H9 (cell line): Measurements from ENCODE around the gene DMAC2. TPM values are rescaled to one million over a fixed set of nuclear protein-coding genes. Genes with fewer than 3 reads are reported as not detected.
A peak's percentile ranks its signal among the peaks of the same experiment; 100 is the strongest.

ENCODE experiments used
- DNase-seq: peaks from one replicate; pipeline ENCODE4 v3.0.0-alpha.2; 2017
- H2AFZ ChIP-seq: one replicate; pipeline ENCODE4 v1.6.1; 2013; ENCODE audit warnings: mild to moderate bottlenecking, low read length, control low read depth, moderate library complexity
- H2AK5ac ChIP-seq: 2 replicates; pipeline ENCODE4 v1.6.1; 2013; ENCODE audit warnings: low read length, control low read depth, mixed read lengths; ENCODE audit not compliant: insufficient read length
- H2BK120ac ChIP-seq: one replicate; pipeline ENCODE4 v1.6.1; 2013; ENCODE audit warnings: low read depth, mild to moderate bottlenecking, low read length, control low read depth, inconsistent platforms; ENCODE audit not compliant: poor library complexity, severe bottlenecking
- H2BK12ac ChIP-seq: 2 replicates; pipeline ENCODE4 v1.6.1; 2013; ENCODE audit warnings: low read length, control low read depth, mixed read lengths, low read depth; ENCODE audit not compliant: insufficient read length
- H2BK15ac ChIP-seq: 2 replicates; pipeline ENCODE4 v1.6.1; 2013; ENCODE audit warnings: low read depth, low read length, control low read depth
- H2BK20ac ChIP-seq: one replicate; pipeline ENCODE4 v1.6.1; 2013; ENCODE audit warnings: low read depth, mild to moderate bottlenecking, low read length, control low read depth, inconsistent platforms; ENCODE audit not compliant: poor library complexity, severe bottlenecking
- H2BK5ac ChIP-seq: 2 replicates; pipeline ENCODE4 v1.6.1; 2013; ENCODE audit warnings: low read length, control low read depth, mixed read lengths; ENCODE audit not compliant: insufficient read length
- H3K14ac ChIP-seq: 2 replicates; pipeline ENCODE4 v1.6.1; 2013; ENCODE audit warnings: low read length, control low read depth; ENCODE audit not compliant: insufficient read depth
- H3K18ac ChIP-seq: 2 replicates; pipeline ENCODE4 v1.6.1; 2013; ENCODE audit warnings: low read depth, mild to moderate bottlenecking, mixed read lengths, low read length, control low read depth; ENCODE audit not compliant: insufficient read length
- H3K23ac ChIP-seq: 2 replicates; pipeline ENCODE4 v1.6.1; 2013; ENCODE audit warnings: low read length, control low read depth, mixed read lengths, low read depth; ENCODE audit not compliant: insufficient read length
- H3K23me2 ChIP-seq: 2 replicates; pipeline ENCODE4 v1.6.1; 2013; ENCODE audit warnings: low read depth, mild to moderate bottlenecking, mixed read lengths, low read length, control low read depth; ENCODE audit not compliant: insufficient read length, poor library complexity, severe bottlenecking
- H3K27ac ChIP-seq: 2 replicates; pipeline ENCODE4 v1.5.1; 2013; ENCODE audit warnings: low read length, control low read depth, mixed read lengths, low read depth; ENCODE audit not compliant: insufficient read length
- H3K27me3 ChIP-seq: 2 replicates; pipeline ENCODE4 v1.6.1; 2013; ENCODE audit warnings: low read length, control low read depth, inconsistent platforms; ENCODE audit not compliant: insufficient read depth
- H3K4ac ChIP-seq: 2 replicates; pipeline ENCODE4 v1.6.1; 2013; ENCODE audit warnings: low read depth, mild to moderate bottlenecking, control low read depth, inconsistent platforms, low read length, moderate library complexity
- H3K4me1 ChIP-seq: 2 replicates; pipeline ENCODE4 v1.6.1; 2013; ENCODE audit warnings: low read length, control low read depth, inconsistent platforms; ENCODE audit not compliant: insufficient read depth
- H3K4me2 ChIP-seq: 2 replicates; pipeline ENCODE4 v1.6.1; 2013; ENCODE audit warnings: low read length, control low read depth, mixed read lengths; ENCODE audit not compliant: insufficient read length, insufficient read depth
- H3K56ac ChIP-seq: 2 replicates; pipeline ENCODE4 v1.6.1; 2013; ENCODE audit warnings: low read depth, mild to moderate bottlenecking, mixed read lengths, low read length, control low read depth; ENCODE audit not compliant: insufficient read length
- H3K79me1 ChIP-seq: 2 replicates; pipeline ENCODE4 v1.6.1; 2013; ENCODE audit warnings: low read depth, mild to moderate bottlenecking, moderate library complexity, low read length, control low read depth, inconsistent platforms; ENCODE audit not compliant: insufficient read depth, poor library complexity, severe bottlenecking
- H3K79me2 ChIP-seq: 2 replicates; pipeline ENCODE4 v1.6.1; 2013; ENCODE audit warnings: low read length, control low read depth, inconsistent platforms; ENCODE audit not compliant: insufficient read depth
- H3K9ac ChIP-seq: 2 replicates; pipeline ENCODE4 v1.6.1; 2013; ENCODE audit warnings: low read length, control low read depth, mixed read lengths; ENCODE audit not compliant: insufficient read length; ENCODE audit errors: extremely low read depth
- H3K9me3 ChIP-seq: one replicate; pipeline ENCODE4 v1.6.1; 2013; ENCODE audit warnings: low read depth, low read length, inconsistent platforms; ENCODE audit not compliant: control insufficient read depth
- H3T11ph ChIP-seq: one replicate; pipeline ENCODE4 v1.6.1; 2013; ENCODE audit warnings: mild to moderate bottlenecking, low read length, control low read depth, inconsistent platforms
- H4K20me1 ChIP-seq: one replicate; pipeline ENCODE4 v1.6.1; 2013; ENCODE audit not compliant: control insufficient read depth, insufficient read length, insufficient read depth
- H4K5ac ChIP-seq: 2 replicates; pipeline ENCODE4 v1.6.1; 2013; ENCODE audit warnings: low read depth, mild to moderate bottlenecking, mixed read lengths, low read length, control low read depth; ENCODE audit not compliant: insufficient read length
- H4K8ac ChIP-seq: replicated peaks from 2 replicates; pipeline ENCODE4 v1.6.1; 2013; ENCODE audit warnings: low read length, control low read depth, mixed read lengths, low read depth; ENCODE audit not compliant: insufficient read length
- H4K91ac ChIP-seq: 2 replicates; pipeline ENCODE4 v1.6.1; 2013; ENCODE audit warnings: low read depth, mild to moderate bottlenecking, moderate library complexity, mixed read lengths, low read length, control low read depth; ENCODE audit not compliant: insufficient read length
- H3K27ac Mint-ChIP-seq, 3 experiments: 2 replicates in 2 of 3; 3 replicates in 1 of 3; pipeline ENCODE4 v1.8.0; 2020 to 2021; ENCODE audit warnings: mixed read lengths in 3 of 3, mild to moderate bottlenecking in 1 of 3, moderate library complexity in 1 of 3
- H3K27me3 Mint-ChIP-seq: 2 replicates; pipeline ENCODE4 v1.8.0; 2021; ENCODE audit warnings: low read depth, mild to moderate bottlenecking, moderate library complexity, mixed read lengths
- H3K36me3 Mint-ChIP-seq, 3 experiments: 2 replicates in 2 of 3; 3 replicates in 1 of 3; pipeline ENCODE4 v1.8.0; 2020 to 2021; ENCODE audit warnings: low read depth in 3 of 3, mixed read lengths in 3 of 3; ENCODE audit not compliant: insufficient read depth in 1 of 3
- H3K4me1 Mint-ChIP-seq, 2 experiments: 2 replicates each; pipeline ENCODE4 v1.8.0; 2020; ENCODE audit warnings: mixed read lengths in 2 of 2
- H3K4me3 Mint-ChIP-seq, 2 experiments: 2 replicates in 1 of 2; 3 replicates in 1 of 2; pipeline ENCODE4 v1.8.0; 2020 to 2021; ENCODE audit warnings: mild to moderate bottlenecking in 2 of 2, mixed read lengths in 2 of 2, moderate library complexity in 1 of 2
- H3K9me3 Mint-ChIP-seq, 2 experiments: 2 replicates in 1 of 2; 3 replicates in 1 of 2; pipeline ENCODE4 v1.8.0; 2020; ENCODE audit warnings: mild to moderate bottlenecking in 2 of 2, mixed read lengths in 2 of 2, moderate library complexity in 1 of 2
- WGBS: extraction: QIAGEN DNeasy Blood & Tissue Kit; methylation state at CpG from one replicate; pipeline ENCODE4 v1.1.7; 2013; ENCODE audit warnings: missing lambda C conversion rate, low lambda C conversion rate, mixed read lengths; ENCODE audit not compliant: insufficient read length; ENCODE audit errors: extremely low coverage; 5-methylcytosine and 5-hydroxymethylcytosine counted together
- total RNA-seq: library from RNA; stranded (reverse); gene quantifications from 2 replicates; pipeline ENCODE4 v1.2.1, GENCODE V29; 2021
- TF ChIP-seq, protein P1 (sequence below): fragments of 200-600 bp; sonication (generic); conservative IDR thresholded peaks from 3 replicates; pipeline ENCODE4 v1.8.0; 2021; ENCODE audit warnings: antibody characterized with exemption, mild to moderate bottlenecking

The DMAC2 gene
- total RNA-seq, 1 experiment from 2014 or later: 70.5 TPM

DNA sequence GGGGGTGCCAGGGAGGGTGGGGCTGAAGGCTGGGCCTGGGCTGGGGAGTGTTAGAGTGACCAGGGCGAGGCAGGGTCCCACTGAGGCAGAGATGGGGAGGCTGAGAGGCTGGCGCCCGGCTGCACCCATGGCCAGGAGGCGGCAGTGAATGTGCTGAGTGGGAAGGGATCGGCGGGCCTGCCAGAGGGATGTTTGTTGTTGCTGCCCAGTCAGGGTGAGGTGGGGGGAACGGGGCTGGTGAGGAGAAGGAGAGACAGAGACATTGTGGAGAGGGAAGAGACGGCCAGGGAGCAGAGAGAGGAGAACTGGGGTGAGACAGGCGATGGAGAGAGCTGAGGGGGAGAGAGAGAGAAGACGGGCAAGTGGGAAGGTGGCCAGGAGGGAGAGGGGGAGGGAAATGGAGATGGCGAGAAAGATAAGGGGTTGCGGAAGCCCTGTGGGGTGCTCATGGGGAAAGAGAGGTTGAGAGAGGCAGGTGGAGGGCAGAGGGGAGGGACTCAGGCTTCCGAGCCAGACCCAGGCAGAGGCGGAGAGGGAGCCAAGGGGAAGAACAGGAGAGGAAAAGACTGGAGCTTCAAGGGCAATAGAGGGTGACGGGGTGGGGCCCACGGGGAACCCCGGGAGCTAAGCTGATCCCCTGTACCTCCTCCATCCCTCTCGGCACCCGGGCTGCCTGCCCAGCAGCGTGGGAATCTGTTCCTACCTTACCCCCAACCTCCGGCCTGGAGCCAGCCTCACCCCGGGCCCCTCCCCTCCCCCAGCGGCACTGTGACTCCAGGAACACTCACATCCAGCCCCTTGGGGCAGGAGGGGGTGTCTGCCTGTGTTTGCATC is 11.8 kb downstream of the DMAC2 start:
- H3K9ac ChIP-seq: no peak overlapping the region
- peak; percentile 39 for DNase-seq
- Mint-ChIP-seq H3K9me3 (no peaks in the 10 kb centered on the region), H3K4me3 (peak overlapping the region; percentile 48 to 84), H3K36me3 (peaks cover 14 to 29% (median 28%) of the 10 kb centered on the region in 3 experiments; a peak in 6 of 7 replicates), H3K27me3 (no peaks in the 10 kb centered on the region), H3K27ac (peak overlapping the region in 2 of 3 experiments; percentile 18 to 57; a peak in 2 of 7 replicates), H3K4me1 (peaks cover 14 to 29% of the 10 kb centered on the region in 2 experiments)
- H2BK15ac ChIP-seq: no peak overlapping the region
- no peak overlapping the region for H2AK5ac ChIP-seq
- H3K9me3 ChIP-seq: no peaks in the 10 kb centered on the region
- H3K18ac ChIP-seq: peak overlapping the region; percentile 22
- TF ChIP-seq, protein P1, sequence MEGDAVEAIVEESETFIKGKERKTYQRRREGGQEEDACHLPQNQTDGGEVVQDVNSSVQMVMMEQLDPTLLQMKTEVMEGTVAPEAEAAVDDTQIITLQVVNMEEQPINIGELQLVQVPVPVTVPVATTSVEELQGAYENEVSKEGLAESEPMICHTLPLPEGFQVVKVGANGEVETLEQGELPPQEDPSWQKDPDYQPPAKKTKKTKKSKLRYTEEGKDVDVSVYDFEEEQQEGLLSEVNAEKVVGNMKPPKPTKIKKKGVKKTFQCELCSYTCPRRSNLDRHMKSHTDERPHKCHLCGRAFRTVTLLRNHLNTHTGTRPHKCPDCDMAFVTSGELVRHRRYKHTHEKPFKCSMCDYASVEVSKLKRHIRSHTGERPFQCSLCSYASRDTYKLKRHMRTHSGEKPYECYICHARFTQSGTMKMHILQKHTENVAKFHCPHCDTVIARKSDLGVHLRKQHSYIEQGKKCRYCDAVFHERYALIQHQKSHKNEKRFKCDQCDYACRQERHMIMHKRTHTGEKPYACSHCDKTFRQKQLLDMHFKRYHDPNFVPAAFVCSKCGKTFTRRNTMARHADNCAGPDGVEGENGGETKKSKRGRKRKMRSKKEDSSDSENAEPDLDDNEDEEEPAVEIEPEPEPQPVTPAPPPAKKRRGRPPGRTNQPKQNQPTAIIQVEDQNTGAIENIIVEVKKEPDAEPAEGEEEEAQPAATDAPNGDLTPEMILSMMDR: no peak
- H4K91ac ChIP-seq: no peak overlapping the region
- H3K23me2 ChIP-seq: peaks cover 11% of the 10 kb centered on the region
- no peaks in the 10 kb centered on the region for H3K4me1 ChIP-seq
- no peak overlapping the region for H2AFZ ChIP-seq
- no peak overlapping the region for H3T11ph ChIP-seq
- H3K14ac ChIP-seq: peak overlapping the region; percentile 44; the same call in 1 of the 2 replicates
- peak overlapping the region; percentile 80 for H3K4me2 ChIP-seq
- no peak overlapping the region for H4K5ac ChIP-seq
- WGBS: no CpG with 5 or more reads among the region's 23 CpGs
- H3K27me3 ChIP-seq: no peaks in the 10 kb centered on the region
- H3K79me1 ChIP-seq: no peaks in the 10 kb centered on the region
- H3K56ac ChIP-seq: no peak overlapping the region
- H3K27ac ChIP-seq: no peak overlapping the region
- H2BK5ac ChIP-seq: no peak overlapping the region
- no peaks in the 10 kb centered on the region for H3K79me2 ChIP-seq
- no peak overlapping the region for H3K23ac ChIP-seq
- H2BK12ac ChIP-seq: no peak overlapping the region
- H2BK20ac ChIP-seq: no peak overlapping the region
- no peaks in the 10 kb centered on the region for H4K20me1 ChIP-seq
- no peak overlapping the region for H2BK120ac ChIP-seq
- no peak overlapping the region for H3K4ac ChIP-seq
- H4K8ac ChIP-seq: no peak overlapping the region
